GM08714 (cell line): Measurements from ENCODE around the gene AKT1S1.

Experiments
- H3K4me3 ChIP-seq: fragments of 200-500 bp; sonication (Bioruptor generic); 2 replicates; pipeline ENCODE4 v1.5.1; 2014; ENCODE audit warnings: mild to moderate bottlenecking, low read length, inconsistent platforms
- ZNF274 ChIP-seq: IDR thresholded peaks from 2 replicates; pipeline ENCODE4 v1.6.1; 2012; ENCODE audit warnings: mild to moderate bottlenecking, low read depth, low read length

Gene AKT1S1

GRCh38 chr19:49881672-49882394 is 4.7 kb upstream of the AKT1S1 start:
- no peak for TF ChIP-seq ZNF274
- no peak overlapping the region for H3K4me3 ChIP-seq

GRCh38 chr19:49881186-49881585 is 4.0 kb upstream of the AKT1S1 start:
- H3K4me3 ChIP-seq = no peak overlapping the region

DNA sequence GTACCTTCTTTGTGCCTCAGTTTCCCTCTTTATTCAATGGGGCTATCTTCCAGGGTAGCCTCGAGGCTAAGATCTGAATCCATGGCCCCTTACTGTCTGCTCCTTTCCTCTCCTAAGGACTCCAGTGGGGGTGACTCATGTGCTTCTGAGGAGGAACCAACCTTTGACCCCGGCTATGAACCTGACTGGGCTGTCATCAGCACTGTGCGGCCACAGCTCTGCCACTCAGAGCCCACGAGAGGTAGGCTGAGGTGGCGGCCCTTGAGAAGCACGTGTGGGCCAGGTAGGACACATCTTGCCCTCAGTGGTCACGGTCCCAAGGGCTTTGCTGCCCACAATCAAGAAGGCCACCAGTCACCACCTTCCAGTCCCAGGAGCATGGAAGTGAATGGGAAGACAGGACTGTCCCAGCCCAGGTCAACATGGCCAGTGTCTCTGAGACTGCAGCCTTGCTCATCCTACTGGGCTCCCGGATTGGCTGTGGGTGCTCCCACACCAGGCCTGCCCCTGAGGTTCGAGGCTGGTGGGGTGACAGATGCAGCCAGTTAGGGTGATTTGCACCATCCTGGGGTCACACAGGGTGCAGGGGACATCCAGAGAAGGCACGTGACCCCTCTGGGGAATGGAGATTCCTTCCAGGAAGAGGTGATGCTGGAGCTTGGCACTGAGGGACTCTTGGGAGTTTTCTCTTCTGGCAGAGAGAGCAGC is 3.2 kb upstream of the AKT1S1 start:
- TF ChIP-seq ZNF274 = no peak

More at GRCh38 chr19:49881186-49881585, 4.0 kb upstream of the AKT1S1 start:
- no peak for TF ChIP-seq ZNF274

DNA sequence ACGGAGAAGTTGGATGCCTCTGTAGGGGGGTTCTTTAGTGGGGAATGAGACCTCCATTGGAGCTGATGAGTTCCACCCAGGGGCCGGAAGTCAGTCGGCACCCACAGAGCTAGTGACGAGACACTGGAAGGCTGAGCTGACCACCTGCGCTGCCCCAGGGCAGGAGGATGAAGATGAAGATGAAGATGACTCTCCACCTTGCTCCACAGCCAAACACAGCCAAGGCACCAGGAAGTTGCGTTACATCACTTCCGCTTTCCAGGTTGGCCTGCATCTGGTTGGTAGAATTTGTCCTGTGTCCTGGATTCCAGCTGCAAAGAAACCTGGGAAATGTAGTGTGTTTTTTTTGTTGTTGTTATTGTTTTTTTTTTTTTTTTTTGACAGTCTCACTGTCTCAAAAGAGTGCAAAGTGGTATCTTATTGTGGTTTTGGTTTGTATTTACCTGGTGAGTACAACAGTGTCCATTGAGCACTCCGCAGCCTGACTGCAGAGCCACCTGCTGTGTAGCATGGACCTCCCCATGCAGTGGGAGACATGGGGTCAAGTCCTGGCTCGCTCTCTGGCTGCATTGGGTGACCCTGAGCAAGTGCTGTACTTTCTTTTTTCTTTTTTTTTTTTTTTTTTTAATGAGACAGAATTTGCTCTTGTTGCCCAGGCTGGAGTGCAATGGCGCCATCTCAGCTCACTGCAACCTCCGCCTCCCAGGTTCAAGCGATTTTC is 2.2 kb upstream of the AKT1S1 start:
- TF ChIP-seq ZNF274 = no peak
- no peak overlapping the region for H3K4me3 ChIP-seq

More for the DNA sequence above, 3.2 kb upstream of the AKT1S1 start:
- H3K4me3 ChIP-seq = no peak overlapping the region

DNA sequence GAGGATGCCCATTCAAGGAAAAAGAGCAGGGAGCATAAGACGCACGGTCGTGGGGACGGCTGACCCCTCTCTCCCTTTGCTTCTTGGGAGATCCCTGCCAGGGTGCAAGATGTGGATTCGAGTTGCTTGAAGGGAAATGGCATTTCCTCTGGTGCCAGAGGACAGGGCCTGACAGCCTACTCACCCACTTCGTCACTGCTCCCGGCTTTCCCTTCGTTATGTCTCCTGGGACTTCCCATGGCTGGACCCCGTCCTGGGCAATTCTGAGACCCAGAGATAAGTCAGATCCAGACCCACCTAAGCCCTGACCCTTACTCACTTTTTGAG is 1.6 kb upstream of the AKT1S1 start:
- TF ChIP-seq ZNF274 = no peak
- H3K4me3 ChIP-seq = peak overlapping the region; percentile 83; the same call in 1 of the 2 replicates

- no peak for TF ChIP-seq ZNF274
- peak overlapping the region; percentile 83 for H3K4me3 ChIP-seq
These were observed 956 bp upstream of the AKT1S1 start for GRCh38 chr19:49877879-49878743.

DNA sequence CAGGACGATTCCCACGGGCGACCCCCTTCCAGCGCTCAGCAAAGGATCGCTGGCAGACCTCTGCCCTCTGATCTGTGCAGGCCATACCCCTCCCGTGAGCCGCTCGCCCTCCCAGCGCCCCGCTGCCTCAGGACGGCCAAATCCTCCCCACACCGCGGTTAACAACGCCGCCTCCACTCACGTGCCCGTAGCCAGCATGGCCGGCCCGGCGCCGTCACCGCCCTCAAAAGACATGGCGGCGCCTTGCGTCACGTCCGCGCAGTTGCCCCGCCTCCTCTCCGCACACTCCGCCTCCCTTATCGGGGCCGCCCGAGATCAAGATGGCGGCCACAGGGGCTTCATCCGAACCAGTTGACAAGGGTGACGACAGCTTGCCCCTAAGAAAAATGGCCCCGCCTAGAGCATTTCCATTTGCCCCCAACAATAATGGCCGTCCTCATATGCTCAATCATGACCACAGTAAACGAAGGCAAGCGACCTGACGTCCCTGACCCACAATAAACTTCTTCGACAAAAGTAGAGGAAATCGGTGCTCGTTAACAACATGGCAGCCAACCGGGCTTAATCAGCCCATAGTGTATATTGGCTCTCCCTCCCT is 634 bp downstream of the AKT1S1 start:
- no peak for TF ChIP-seq ZNF274
- H3K4me3 ChIP-seq = peak overlapping the region; percentile 89

- no peak for TF ChIP-seq ZNF274
- H3K4me3 ChIP-seq = peak overlapping the region; percentile 89
These were observed 1.2 kb downstream of the AKT1S1 start for GRCh38 chr19:49875857-49876421.

DNA sequence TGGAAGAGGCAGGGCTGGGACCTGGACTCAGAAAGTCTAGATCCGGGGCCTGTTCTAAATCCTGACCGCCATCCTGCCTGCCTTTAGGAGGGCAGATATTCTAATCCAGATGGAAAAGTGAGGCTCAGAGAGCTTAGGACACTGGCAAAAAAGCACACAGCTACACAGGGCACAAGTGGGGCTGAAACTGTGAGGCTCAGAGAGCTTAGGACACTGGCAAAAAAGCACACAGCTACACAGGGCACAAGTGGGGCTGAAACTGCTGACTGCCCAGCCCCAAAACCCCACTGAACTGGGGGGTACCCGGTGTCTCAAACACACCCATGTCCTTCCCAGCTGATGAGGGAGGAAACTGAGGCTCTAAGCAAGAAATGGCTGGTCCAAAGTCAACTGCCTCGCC is 2.0 kb downstream of the AKT1S1 start:
- peak overlapping the region; percentile 89; the same call in 1 of the 2 replicates for H3K4me3 ChIP-seq

GRCh38 chr19:49874503-49875157 is 2.5 kb downstream of the AKT1S1 start:
- no peak for TF ChIP-seq ZNF274
- no peak overlapping the region for H3K4me3 ChIP-seq

More for the DNA sequence above, 2.0 kb downstream of the AKT1S1 start:
- no peak for TF ChIP-seq ZNF274

- H3K4me3 ChIP-seq = no peak overlapping the region
- no peak for TF ChIP-seq ZNF274
These were observed 3.3 kb downstream of the AKT1S1 start for GRCh38 chr19:49873834-49874233.

DNA sequence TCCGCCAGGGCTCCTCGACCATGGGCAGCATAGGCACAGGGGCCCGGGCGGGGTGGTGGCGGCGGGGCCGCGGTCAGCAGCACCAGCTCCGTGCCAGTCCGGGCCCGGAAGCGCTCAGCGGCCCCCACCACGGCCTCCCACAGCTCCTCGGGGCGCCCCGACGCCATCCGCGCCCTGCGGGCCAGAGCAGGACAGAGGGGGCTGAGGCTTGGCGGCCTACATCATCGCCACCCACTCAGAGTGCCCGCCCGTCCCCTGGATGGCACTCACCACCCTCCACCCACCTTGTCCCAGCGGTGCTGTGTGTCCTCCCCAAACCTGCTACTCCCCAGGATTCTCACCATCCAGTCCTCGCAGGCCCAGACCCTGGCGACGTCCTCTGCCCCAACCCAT is 4.0 kb downstream of the AKT1S1 start:
- H3K4me3 ChIP-seq = no peak overlapping the region
- TF ChIP-seq ZNF274 = no peak
